Gastroesophageal sphincter (tissue), 4 donors: ENCODE measurements around the gene ZNF570. TPM values are rescaled to one million over a fixed set of nuclear protein-coding genes. Genes with fewer than 3 reads are reported as not detected.

Experiments
- ATAC-seq: fragments of 150-250 bp; one replicate; pipeline ENCODE4 v1.9.1; 2016; ENCODE audit warnings: mild to moderate bottlenecking, moderate library complexity
- H3K27ac ChIP-seq, 4 donors: fragments of 200-600 bp; sonication (generic) in 3 of 4; 1 replicate in 3 of 4; 2 replicates in 1 of 4; pipeline ENCODE4 v1.5.1; 2016 to 2019
- H3K27me3 ChIP-seq: fragments of 200-600 bp; sonication (generic); one replicate; pipeline ENCODE4 v1.5.1; 2019
- H3K36me3 ChIP-seq, 2 donors: fragments of 200-600 bp; sonication (generic); one replicate each; pipeline ENCODE4 v1.5.1; 2019; ENCODE audit warnings: control low read depth in 1 of 2
- H3K4me1 ChIP-seq, 3 donors: fragments of 200-600 bp; sonication (generic); 1 replicate in 2 of 3; 2 replicates in 1 of 3; pipeline ENCODE4 v1.5.1; 2016 to 2019; ENCODE audit warnings: control low read depth in 2 of 3
- H3K4me3 ChIP-seq, 2 donors: fragments of 200-600 bp; sonication (generic); one replicate each; pipeline ENCODE4 v1.5.1; 2019; ENCODE audit warnings: mild to moderate bottlenecking in 1 of 2, moderate library complexity in 1 of 2
- H3K9me3 ChIP-seq, 3 donors: fragments of 200-600 bp; sonication (generic); one replicate each; pipeline ENCODE4 v1.5.1; 2017 to 2019; ENCODE audit warnings: control low read depth in 2 of 3
- EP300 ChIP-seq: sonication (generic); formaldehyde crosslinking; IDR thresholded peaks from one replicate; pipeline ENCODE4 v1.6.1; 2017; ENCODE audit warnings: antibody characterized with exemption, mild to moderate bottlenecking
- POLR2A ChIP-seq, 2 donors: fragments of 450-650 bp; IDR thresholded peaks; one replicate each; pipeline ENCODE4 v1.6.1; 2017; ENCODE audit warnings: antibody characterized with exemption in 2 of 2, mild to moderate bottlenecking in 2 of 2, moderate library complexity in 1 of 2
- POLR2AphosphoS5 ChIP-seq: sonication (generic); formaldehyde crosslinking; IDR thresholded peaks from one replicate; pipeline ENCODE4 v1.6.1; 2017; ENCODE audit warnings: antibody characterized with exemption
- WGBS, 2 donors: methylation state at CpG; one replicate each; pipeline ENCODE4 v1.1.5; 2018; ENCODE audit warnings: low coverage in 1 of 2; 5-methylcytosine and 5-hydroxymethylcytosine counted together
- total RNA-seq, 4 donors: library from RNA; depleted of rRNA; stranded (reverse); fragments of >200 nt; gene quantifications; one replicate each; pipeline ENCODE4 v1.1.0, GENCODE V29; 2016
- TF ChIP-seq, protein P1 (sequence below), 4 experiments: fragments of 200-600 bp in 2 of 4; fragments of 450-650 bp in 2 of 4; sonication (generic) in 1 of 4; IDR thresholded peaks; one replicate each; pipeline ENCODE4 v1.5.1; 2017 to 2019; ENCODE audit warnings: antibody characterized with exemption in 4 of 4, mild to moderate bottlenecking in 2 of 4, moderate library complexity in 2 of 4

Gene ZNF570
- total RNA-seq, result 10 to 100 TPM in 1 of 4 donors, 1 to 10 TPM in 3; 8.1 to 12.1 (median 8.3) TPM

GRCh38 chr19:37468961-37469777 lies at the start of gene ZNF570:
TSS of gene ZNF570 (plus strand) at chr19:37469356. CDS start at chr19:37470355, 999 bp downstream.
- WGBS, 2 donors, result 0 to 1% methylated on average over 4 to 14 of the region's 63 CpGs
- TF ChIP-seq EP300, result no peak
- TF ChIP-seq POLR2AphosphoS5, result peak; percentile 84
- peak; percentile 65 to 80 for TF ChIP-seq POLR2A (IDR thresholded peaks at IDR 0.05)
- TF ChIP-seq, protein P1, sequence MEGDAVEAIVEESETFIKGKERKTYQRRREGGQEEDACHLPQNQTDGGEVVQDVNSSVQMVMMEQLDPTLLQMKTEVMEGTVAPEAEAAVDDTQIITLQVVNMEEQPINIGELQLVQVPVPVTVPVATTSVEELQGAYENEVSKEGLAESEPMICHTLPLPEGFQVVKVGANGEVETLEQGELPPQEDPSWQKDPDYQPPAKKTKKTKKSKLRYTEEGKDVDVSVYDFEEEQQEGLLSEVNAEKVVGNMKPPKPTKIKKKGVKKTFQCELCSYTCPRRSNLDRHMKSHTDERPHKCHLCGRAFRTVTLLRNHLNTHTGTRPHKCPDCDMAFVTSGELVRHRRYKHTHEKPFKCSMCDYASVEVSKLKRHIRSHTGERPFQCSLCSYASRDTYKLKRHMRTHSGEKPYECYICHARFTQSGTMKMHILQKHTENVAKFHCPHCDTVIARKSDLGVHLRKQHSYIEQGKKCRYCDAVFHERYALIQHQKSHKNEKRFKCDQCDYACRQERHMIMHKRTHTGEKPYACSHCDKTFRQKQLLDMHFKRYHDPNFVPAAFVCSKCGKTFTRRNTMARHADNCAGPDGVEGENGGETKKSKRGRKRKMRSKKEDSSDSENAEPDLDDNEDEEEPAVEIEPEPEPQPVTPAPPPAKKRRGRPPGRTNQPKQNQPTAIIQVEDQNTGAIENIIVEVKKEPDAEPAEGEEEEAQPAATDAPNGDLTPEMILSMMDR (IDR thresholded peaks at IDR 0.05), result no peak
- Histone ChIP-seq H3K4me3 (peak within 1 kb of the TSS; percentile 44 to 91), H3K9me3 (peaks cover 0 to 10% (median 0%) of the 10 kb centered on the region in 3 donors), H3K4me1 (peaks cover 0 to 39% (median 9%) of the 10 kb centered on the region in 3 donors), H3K27me3 (no peaks in the 10 kb centered on the region), H3K27ac (peak within 1 kb of the TSS; percentile 50 to 98 (median 94)), H3K36me3 (peaks cover 0 to 32% of the 10 kb centered on the region in 2 donors)
- ATAC-seq, result peak; percentile 88

GRCh38 chr19:37452500-37453245 lies 16.5 kb upstream of the ZNF570 start:
- Histone ChIP-seq H3K27ac (no peak overlapping the region), H3K36me3 (peaks cover 3 to 47% of the 10 kb centered on the region in 2 donors), H3K4me3 (no peak overlapping the region), H3K9me3 (peaks cover 4 to 100% (median 14%) of the 10 kb centered on the region in 3 donors), H3K4me1 (no peaks in the 10 kb centered on the region), H3K27me3 (no peaks in the 10 kb centered on the region)
- TF ChIP-seq EP300 (no peak), POLR2A (IDR thresholded peaks at IDR 0.05) (no peak), POLR2AphosphoS5 (no peak)
- TF ChIP-seq, protein P1 (IDR thresholded peaks at IDR 0.05), result no peak
- ATAC-seq, result no peak
- 98 to 100% methylated on average over 1 to 4 of the region's 4 CpGs for WGBS, 2 donors

- peaks cover 0 to 39% (median 9%) of the 10 kb centered on the region in 3 donors for H3K4me1 ChIP-seq
- H3K36me3 ChIP-seq, result peaks cover 0 to 43% of the 10 kb centered on the region in 2 donors
- no peaks in the 10 kb centered on the region for H3K27me3 ChIP-seq
- H3K27ac ChIP-seq, result peak overlapping the region; percentile 76 to 98 (median 94)
- no peak for ATAC-seq
- WGBS, 2 donors, result 27 to 33% methylated on average over 21 to 25 of the region's 25 CpGs
- peaks cover 0 to 19% (median 0%) of the 10 kb centered on the region in 3 donors for H3K9me3 ChIP-seq
- no peak for TF ChIP-seq POLR2A (IDR thresholded peaks at IDR 0.05)
- TF ChIP-seq, protein P1 (IDR thresholded peaks at IDR 0.05), result no peak
- peak overlapping the region; percentile 83 to 91 for H3K4me3 ChIP-seq
Measured at GRCh38 chr19:37466277-37466797, 2.8 kb upstream of the ZNF570 start.

DNA sequence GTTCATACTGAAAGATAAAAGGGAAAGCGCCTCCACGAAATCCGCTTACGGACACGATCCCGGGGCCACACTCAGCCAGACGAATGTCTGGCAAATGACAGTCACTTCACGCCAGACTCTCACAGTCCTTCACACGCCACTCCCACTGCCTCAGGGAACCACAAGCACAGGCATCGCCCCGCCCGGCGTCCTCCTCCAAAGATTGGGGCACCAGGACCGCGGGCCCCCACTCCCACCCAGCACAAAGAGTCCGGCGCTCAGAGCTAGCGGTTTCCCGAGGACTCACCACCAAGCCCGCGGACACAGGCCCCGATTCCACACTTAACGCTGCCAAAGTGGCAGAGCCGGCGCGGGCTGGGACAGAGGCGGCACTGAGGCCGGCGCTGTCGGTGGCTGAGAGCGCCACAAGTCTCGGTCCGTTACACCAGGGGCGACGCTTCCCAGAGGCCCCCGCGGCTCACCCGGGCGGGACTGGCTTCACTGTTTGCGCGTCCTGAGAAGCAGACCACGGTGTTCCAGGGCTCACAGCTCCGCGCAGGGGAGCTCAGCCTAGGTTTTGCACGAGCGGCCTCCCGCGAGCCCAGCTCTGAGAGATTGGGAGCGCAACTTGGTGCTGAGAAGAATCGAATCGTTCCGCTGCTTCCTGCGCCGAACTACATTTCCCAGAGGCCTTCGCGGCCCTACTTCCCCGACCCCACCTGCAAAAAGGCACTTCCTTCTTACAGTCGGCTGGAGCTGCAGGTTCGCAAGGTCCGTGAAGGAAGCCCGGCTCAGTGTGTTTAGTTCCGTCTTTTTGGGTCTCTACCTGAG lies 2.2 kb upstream of the ZNF570 start, which contains the start of gene ZNF569:
ZNF569 (minus strand) TSS at position 647 of the 810 bp plus-strand sequence. CDS start 22,523 bp downstream, outside the sequence.
- 0% methylated on average over 7 of the region's 62 CpGs for WGBS, 2 donors
- ATAC-seq, result peak; percentile 88
- peaks cover 0 to 39% (median 9%) of the 10 kb centered on the region in 3 donors for H3K4me1 ChIP-seq
- TF ChIP-seq EP300, result no peak
- TF ChIP-seq POLR2AphosphoS5, result peak; percentile 60
- peak in 1 of 2 donors; percentile 41 for TF ChIP-seq POLR2A (IDR thresholded peaks at IDR 0.05)
- TF ChIP-seq, protein P1 (IDR thresholded peaks at IDR 0.05), result peak in 1 of 4 experiments; percentile 36
- H3K9me3 ChIP-seq, result peaks cover 0 to 12% (median 0%) of the 10 kb centered on the region in 3 donors
- H3K4me3 ChIP-seq, result peak within 1 kb of the TSS; percentile 83 to 91
- no peaks in the 10 kb centered on the region for H3K27me3 ChIP-seq
- peak within 1 kb of the TSS; percentile 76 to 98 (median 94) for H3K27ac ChIP-seq
- H3K36me3 ChIP-seq, result peaks cover 0 to 43% of the 10 kb centered on the region in 2 donors
